ENCODE data around the gene NUPR1. TPM values are rescaled to one million over a fixed set of nuclear protein-coding genes. Genes with fewer than 3 reads are reported as not detected.

The NUPR1 gene
- total and polyA plus RNA-seq, 8 donors = 4.2 to 251 (median 74.9) TPM

DNA sequence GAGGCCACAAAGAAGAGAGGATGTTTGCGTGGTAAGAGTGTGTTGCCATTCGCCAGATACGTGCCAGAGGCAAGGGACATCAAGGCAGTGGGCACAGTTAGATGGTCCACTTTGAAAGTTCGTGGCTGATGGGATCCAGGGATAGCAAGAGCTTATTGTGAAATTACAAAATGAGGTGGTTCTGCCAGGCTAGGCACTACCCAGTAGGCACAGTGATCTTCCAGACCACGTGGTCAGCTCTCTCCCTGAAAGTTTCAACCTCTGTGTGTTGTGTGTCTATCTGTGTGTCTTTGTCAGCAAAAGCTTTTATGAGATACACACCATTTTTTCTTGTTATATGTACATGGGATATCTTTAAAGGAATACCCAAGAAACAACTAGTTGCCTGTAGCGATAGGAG, 24.4 kb upstream of the NUPR1 start:
- H3K27ac ChIP-seq = no peak overlapping the region
- WGBS, 5 donors = 88 to 96% (median 89%) methylated on average over 6 of the region's 6 CpGs
- TF ChIP-seq EP300 (IDR thresholded peaks at IDR 0.05) (no peak), POLR2A (IDR thresholded peaks at IDR 0.05) (no peak), POLR2AphosphoS5 (IDR thresholded peaks at IDR 0.05) (no peak)
- TF ChIP-seq, protein P1, sequence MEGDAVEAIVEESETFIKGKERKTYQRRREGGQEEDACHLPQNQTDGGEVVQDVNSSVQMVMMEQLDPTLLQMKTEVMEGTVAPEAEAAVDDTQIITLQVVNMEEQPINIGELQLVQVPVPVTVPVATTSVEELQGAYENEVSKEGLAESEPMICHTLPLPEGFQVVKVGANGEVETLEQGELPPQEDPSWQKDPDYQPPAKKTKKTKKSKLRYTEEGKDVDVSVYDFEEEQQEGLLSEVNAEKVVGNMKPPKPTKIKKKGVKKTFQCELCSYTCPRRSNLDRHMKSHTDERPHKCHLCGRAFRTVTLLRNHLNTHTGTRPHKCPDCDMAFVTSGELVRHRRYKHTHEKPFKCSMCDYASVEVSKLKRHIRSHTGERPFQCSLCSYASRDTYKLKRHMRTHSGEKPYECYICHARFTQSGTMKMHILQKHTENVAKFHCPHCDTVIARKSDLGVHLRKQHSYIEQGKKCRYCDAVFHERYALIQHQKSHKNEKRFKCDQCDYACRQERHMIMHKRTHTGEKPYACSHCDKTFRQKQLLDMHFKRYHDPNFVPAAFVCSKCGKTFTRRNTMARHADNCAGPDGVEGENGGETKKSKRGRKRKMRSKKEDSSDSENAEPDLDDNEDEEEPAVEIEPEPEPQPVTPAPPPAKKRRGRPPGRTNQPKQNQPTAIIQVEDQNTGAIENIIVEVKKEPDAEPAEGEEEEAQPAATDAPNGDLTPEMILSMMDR (IDR thresholded peaks at IDR 0.05) = no peak
- intact Hi-C loops (cut with DNase I; ENCODE audit: low total_unique reads) = no loop called here
- peaks cover 0 to 6% (median 0%) of the 10 kb centered on the region in 4 donors for H3K9me3 ChIP-seq
- no peaks in the 10 kb centered on the region for H3K27me3 ChIP-seq
- H3K4me1 ChIP-seq = peaks cover 0 to 16% (median 10%) of the 10 kb centered on the region in 4 donors
- DNase-seq = no peak
- peaks cover 3 to 34% (median 22%) of the 10 kb centered on the region in 4 donors for H3K36me3 ChIP-seq
- H3K4me3 ChIP-seq = no peak overlapping the region

DNA sequence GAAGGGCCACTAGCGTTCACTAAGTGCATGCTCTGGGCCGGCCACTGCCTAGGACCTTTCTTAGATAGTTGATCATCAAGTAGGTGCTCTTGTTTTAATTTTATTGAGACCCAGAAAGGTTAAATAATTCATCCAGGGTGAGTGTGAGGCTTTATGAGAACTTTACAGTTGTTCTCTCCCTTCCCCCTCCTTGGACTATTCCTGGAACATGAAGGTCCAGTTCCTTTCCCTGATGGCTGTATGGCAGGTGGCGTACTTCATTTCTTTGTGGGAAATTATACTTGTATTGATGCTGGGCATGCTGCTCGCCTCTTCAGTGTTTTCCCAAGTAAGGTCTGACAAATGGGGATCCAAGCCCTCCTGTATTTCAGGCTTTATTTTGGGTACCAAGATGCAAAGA, 23.4 kb upstream of the NUPR1 start:
- Histone ChIP-seq H3K27me3 (no peaks in the 10 kb centered on the region), H3K27ac (peak overlapping the region in 1 of 5 donors; percentile 16), H3K9me3 (peaks cover 0 to 2% (median 0%) of the 10 kb centered on the region in 4 donors), H3K36me3 (peaks cover 3 to 43% (median 30%) of the 10 kb centered on the region in 4 donors), H3K4me1 (peaks cover 0 to 22% (median 12%) of the 10 kb centered on the region in 4 donors), H3K4me3 (no peak overlapping the region)
- no peak for DNase-seq
- TF ChIP-seq EP300 (IDR thresholded peaks at IDR 0.05) = no peak
- TF ChIP-seq, protein P1 (IDR thresholded peaks at IDR 0.05) = no peak
- WGBS, 5 donors = 89 to 97% (median 94%) methylated on average over 4 of the region's 4 CpGs
- intact Hi-C loops (cut with DNase I; ENCODE audit: low total_unique reads) = no loop called here

DNA sequence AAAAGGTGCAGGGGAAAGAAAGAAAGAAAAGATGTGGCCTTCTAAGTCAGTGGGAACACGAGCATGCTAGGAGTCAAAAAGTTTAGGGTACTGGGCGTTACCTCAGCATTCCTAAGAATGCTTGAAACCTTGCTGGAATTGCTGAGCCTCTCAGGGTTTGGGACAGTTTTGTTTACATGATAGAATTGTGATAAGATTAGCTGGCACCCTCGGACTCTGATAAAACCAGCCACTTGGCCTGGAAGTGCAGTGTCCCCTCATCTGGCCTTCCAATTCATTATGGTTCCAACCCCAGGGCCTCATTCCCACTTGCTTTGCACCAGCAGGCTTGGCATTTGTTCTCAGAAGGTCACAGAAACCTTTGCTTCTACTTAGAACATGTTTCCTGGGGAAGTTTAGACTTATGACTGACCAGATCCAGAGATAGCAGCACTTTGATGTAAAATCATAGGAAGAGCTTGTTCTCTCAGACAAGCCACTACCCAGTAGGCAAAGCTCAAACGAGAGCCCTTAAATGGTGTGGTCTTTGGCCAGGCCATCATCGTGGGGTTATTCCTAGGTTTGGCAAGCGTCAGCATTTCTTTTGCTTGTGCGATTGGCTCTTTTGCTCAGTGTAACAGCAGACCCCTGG, 22.9 kb upstream of the NUPR1 start:
- peak overlapping the region in 2 of 5 donors; percentile 9 to 16 for H3K27ac ChIP-seq
- no peak overlapping the region for H3K4me3 ChIP-seq
- H3K4me1 ChIP-seq = peaks cover 3 to 27% (median 15%) of the 10 kb centered on the region in 4 donors
- H3K27me3 ChIP-seq = no peaks in the 10 kb centered on the region
- intact Hi-C loops (cut with DNase I; ENCODE audit: low total_unique reads) = no loop called here
- 54 to 71% (median 56%) methylated on average over 7 of the region's 7 CpGs for WGBS, 5 donors
- peaks cover 3 to 46% (median 35%) of the 10 kb centered on the region in 4 donors for H3K36me3 ChIP-seq
- TF ChIP-seq POLR2AphosphoS5 (IDR thresholded peaks at IDR 0.05) = no peak
- TF ChIP-seq POLR2A (IDR thresholded peaks at IDR 0.05) = no peak
- TF ChIP-seq, protein P1 (IDR thresholded peaks at IDR 0.05) = no peak
- TF ChIP-seq EP300 (IDR thresholded peaks at IDR 0.05) = no peak
- DNase-seq = no peak
- no peaks in the 10 kb centered on the region for H3K9me3 ChIP-seq

DNA sequence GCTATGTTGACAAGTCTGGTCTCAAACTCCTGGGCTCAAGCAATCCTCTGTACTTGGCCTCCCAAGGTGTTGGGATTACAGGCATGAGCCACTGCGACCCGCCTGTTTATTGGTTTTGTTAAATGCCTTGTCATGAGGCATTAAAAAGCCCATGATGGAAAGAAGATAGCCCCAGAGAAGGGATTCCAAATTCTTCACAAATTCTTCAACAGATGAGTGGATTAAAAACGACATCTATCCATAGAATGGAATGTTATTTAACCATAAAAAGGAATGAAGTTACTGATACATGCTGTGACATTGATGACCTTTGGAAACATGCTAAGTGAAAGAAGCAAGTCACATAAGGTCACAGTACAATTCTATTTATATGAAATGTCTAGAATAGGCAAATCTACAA, 19.7 kb upstream of the NUPR1 start:
- Histone ChIP-seq H3K4me1 (peaks cover 20 to 49% (median 35%) of the 10 kb centered on the region in 4 donors), H3K27ac (no peak overlapping the region), H3K9me3 (no peaks in the 10 kb centered on the region), H3K4me3 (no peak overlapping the region), H3K27me3 (no peaks in the 10 kb centered on the region), H3K36me3 (peaks cover 3 to 36% (median 32%) of the 10 kb centered on the region in 4 donors)
- WGBS, 5 donors = 70 to 93% (median 89%) methylated on average over 3 of the region's 3 CpGs
- intact Hi-C loops (cut with DNase I; ENCODE audit: low total_unique reads) = no loop called here
- no peak for TF ChIP-seq POLR2AphosphoS5 (IDR thresholded peaks at IDR 0.05)
- no peak for TF ChIP-seq EP300 (IDR thresholded peaks at IDR 0.05)
- no peak for TF ChIP-seq POLR2A (IDR thresholded peaks at IDR 0.05)
- TF ChIP-seq, protein P1 (IDR thresholded peaks at IDR 0.05) = no peak
- no peak for DNase-seq

Data from stomach (tissue), 9 donors.